ENCODE data around the gene RPL6.
A peak's percentile ranks its signal among the peaks of the same experiment; 100 is the strongest.
"Not testable (repeated sequence)": the region's sequence is repeated elsewhere in the genome, so short reads cannot be mapped to it uniquely, and the experiment has no call there.

The RPL6 gene

DNA sequence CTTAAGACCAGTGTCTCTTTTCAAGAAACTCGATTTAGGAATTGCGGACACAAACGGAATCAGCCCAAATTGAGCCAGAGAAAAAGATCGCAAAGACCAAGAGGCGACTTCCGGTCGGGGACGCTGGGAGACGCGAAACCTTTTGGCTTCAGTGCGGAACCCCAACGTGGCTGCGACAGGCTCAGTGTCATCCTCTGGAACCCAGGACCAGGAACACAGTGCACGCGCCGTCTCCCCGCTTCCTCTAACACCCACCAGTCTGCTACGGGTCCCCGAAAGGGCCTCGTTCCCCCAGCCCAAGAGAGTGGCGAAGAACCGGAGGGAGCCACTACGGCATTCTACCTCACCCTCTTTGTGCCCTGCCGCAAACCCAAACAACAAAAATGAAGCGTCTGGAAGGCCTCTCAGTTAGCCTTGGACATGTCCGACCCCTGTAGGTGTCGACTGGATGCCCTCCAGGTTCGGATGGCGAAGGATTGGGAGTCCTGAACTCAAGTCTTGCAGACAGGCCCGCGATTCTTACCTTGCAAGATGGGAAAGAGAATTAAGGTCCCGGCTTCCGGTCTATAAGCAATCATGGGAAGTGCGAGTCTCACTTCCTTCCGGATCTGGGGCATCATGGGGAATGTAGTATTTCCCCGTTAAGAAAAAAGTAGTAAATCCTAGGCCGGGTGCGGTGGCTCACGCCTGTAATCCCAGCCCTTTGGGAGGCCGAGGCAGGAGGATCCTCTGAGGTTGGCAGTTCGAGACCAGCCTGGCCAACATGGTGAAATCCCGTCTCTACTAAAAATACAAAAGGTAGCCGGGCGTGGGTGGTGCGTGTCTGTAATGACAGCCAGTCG lies at the start of gene RPL6:
Gene RPL6 (minus strand): TSS at position 542 of the 842 bp plus-strand sequence. CDS start 949 bp downstream, outside the sequence.
- DNase-seq (ENCODE audit: low read depth) = peak; percentile 67

DNA sequence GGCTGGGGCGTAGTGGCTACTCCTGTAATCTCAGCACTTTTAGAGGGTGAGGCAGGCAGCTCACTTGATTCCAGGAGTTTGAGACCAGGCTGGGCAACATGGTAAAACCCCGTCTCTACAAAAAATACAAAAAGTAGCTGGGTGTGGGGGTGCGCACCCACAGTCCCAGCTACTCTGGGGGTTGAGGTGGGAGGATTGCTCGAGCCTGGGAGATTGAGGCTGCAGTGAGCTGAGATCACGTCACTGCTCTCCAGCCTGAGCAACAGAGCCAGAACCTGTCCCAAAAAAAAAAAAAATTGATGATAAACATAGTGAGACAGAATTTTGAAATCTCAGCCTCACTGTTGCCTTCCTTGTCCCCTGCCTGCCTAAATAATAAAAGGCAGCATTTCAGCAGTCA lies 49.3 kb upstream of the RPL6 start:
- no peak for DNase-seq (ENCODE audit: low read depth)

DNA sequence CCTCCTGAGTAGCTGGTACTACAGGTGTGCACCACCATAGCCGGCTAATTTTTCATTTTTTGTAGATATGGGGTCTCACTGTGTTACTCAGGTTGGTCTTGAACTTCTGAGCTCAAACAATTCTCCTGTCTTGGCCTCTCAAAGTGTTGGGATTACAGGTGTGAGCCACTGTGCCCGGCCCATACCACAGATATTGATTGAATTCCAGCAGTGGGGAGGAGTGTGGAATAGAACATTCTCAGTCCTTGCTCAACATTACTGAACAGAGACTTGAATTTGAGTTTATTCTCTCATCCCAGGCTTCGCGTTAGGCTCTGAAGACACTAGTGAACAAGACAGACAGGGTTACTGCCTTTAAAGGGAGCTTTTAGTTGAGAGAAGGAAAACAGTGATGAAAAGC lies 48.9 kb upstream of the RPL6 start:
- DNase-seq (ENCODE audit: low read depth) = no peak

DNA sequence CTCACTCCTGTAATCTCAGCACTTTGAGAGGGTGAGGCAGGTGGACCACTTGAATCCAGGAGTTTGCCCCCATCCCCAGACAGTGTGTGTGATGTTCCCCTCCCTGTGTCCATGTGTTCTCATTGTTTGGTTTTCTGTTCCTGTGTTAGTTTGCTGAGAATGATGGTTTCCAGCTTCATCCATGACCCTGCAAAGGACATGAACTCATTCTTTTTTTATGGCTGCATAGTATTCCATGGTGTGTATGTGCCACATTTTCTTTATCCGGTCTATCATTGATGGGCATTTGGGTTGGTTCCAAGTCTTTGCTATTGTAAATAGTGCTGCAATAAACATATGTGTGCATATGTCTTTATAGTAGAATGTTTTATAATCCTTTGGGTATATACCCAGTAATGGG lies 47.7 kb upstream of the RPL6 start:
- not testable (repeated sequence) for DNase-seq (ENCODE audit: low read depth)

DNA sequence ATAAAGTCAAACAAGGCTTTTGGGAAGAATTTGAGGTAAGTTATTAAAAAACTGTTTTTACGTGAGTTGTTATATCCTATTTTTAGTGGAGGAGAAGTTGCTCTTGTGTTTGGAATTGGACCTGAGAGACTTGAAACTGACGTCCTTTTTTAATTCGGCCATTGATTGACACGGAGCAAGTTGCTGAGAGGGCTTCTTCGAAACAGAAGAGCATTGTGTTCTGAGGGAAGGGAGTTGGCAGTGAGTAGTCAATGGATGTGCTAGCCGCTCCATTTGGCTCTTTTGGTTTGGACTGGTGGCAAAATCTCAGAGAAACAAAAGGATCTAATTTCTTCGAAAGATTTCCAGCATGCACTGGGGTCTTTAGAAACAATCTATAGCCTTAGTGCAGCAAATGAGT lies 46.6 kb upstream of the RPL6 start:
- DNase-seq (ENCODE audit: low read depth) = no peak

DNA sequence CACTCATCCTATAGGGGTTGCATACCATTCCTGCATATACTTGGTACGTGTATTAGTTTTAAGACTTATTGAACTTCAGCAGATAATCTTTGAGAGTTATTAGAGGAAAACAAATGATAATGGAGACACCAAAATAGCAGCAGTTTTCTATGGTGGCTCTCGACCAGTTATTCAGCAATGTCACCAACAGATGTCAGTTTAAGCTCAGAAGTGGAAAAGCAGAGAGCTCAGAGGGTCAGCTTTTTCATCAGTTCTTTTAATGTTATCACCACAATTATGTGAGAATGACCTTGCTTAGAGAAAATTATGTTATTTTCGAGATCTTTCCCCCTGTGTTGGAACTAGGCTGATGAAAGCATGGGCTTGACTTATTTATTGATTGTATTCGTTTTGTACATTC lies 41.3 kb upstream of the RPL6 start:
- no peak for DNase-seq (ENCODE audit: low read depth)

DNA sequence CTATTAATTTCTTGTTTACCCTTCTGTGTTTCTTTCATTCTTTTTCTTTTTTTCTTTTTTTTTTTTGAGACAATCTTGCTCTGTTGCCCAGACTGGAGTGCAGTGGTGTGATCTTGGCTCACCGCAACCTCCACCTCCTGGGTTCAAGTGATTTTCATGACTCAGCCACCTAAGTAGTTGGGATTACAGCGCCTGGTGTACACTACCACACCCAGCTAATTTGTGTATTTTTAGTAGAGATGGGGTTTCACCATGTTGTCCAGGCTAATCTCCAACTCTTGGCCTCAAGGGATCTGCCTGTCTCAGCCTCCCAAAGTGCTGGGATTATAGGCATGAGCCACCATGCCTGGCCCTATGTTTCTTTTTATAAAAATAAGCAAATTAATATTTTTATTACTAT lies 38.8 kb upstream of the RPL6 start:
- not testable (repeated sequence) for DNase-seq (ENCODE audit: low read depth)

DNA sequence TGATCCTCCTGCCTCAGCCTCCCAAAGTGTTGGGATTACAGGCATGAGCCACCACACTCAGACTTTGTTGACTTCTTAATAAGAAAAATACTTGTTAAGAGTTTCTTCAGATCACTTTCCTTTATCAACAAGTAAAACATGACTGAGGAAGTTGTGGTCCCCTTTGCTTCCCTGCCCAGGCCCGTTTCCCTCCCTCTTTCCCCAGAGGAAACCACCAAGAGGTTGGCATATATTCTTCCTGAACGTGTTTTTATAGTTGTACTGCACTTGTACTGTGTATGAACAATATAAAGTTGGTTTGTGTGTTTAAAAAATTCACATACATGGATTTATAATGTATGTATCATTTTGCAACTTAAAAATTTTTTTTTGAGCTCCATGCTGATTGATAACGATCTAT lies 37.7 kb upstream of the RPL6 start:
- DNase-seq (ENCODE audit: low read depth) = no peak

DNA sequence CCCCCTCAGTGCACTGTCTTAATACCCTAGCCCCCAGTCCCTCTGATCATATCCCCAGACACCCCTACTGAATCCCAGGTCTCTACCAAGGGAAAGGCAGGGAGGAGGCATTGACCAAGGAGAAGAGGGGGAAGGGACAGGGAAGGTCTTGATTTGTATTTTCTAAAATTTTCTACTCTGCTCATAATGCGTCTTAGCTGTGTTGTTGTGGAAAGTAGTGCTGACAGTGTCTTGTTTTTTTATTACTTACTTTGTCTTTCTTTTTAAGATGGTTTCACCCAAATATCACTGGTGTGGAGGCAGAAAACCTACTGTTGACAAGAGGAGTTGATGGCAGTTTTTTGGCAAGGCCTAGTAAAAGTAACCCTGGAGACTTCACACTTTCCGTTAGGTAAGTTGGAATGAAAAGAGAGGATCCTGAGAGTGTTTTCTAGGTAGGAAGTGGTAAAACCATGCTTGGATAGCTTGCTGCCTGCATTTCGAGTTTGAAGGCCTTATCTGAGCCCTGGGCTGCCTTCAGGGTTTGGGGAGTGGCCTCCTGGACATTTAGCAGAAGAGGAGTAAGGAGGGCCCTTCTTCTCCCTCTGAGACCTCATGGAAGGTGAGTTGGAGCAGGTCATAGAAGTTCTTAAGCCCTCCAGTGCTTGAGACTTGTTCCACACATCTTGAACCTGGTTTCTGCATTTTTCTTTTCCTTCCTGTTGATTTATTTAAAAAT lies 36.8 kb upstream of the RPL6 start:
- DNase-seq (ENCODE audit: low read depth) = no peak

DNA sequence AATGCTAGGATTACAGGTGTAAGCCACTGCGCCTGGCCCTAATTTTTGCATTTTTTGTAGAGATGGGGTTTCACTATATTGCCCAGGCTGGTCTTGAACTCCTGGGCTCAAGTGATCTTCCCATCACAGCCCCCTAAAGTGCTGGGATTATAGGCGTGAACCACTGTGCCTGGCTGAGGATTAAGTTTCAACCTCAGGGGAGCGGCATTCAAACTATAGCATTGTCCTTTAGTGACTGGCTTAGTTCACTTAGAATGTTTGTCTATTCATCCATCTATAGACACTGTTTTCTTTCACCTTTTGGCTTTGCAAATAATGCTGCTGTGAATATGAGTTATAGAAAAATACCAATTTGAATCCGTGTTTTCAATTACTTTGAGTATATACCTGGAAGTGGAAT lies 34.5 kb upstream of the RPL6 start:
- no peak for DNase-seq (ENCODE audit: low read depth)

DNA sequence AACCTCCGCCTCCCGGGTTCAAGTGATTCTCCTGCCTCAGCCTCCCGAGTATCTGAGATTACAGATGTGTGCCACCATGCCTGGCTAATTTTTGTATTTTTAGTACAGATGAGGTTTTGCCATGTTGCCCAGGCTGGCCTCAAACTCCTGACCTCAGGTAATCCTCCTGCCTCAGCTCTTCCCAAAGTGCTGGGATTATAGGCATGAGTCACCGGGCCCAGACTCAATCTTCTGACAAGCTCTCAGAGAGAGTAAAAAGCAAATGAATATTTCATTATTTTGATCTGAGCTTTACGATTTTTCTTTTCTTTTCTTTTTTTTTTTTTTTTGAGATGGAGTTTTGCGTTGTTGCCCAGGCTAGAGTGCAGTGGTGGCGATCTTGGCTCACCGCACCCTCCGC lies 31.2 kb upstream of the RPL6 start:
- DNase-seq (ENCODE audit: low read depth) = not testable (repeated sequence)

DNA sequence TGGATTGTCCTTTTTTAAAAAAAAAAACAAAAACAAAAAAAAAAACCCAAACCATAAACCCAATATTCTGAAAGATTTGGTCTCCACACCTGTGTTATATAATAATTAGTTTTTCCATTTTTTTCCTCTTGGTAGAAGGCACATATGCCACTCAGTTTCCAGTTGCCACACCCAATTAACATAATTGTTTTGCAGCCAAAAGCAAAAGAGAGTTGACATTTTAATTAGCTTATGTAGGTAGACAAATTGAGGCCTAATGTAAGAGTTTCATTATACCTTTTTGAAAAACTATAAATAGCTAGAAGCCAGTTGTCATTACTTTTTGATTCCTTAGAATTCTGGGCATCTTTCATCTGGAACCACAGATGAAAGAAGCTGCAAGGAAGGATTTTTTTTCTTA lies 30.4 kb upstream of the RPL6 start:
- DNase-seq (ENCODE audit: low read depth) = no peak

DNA sequence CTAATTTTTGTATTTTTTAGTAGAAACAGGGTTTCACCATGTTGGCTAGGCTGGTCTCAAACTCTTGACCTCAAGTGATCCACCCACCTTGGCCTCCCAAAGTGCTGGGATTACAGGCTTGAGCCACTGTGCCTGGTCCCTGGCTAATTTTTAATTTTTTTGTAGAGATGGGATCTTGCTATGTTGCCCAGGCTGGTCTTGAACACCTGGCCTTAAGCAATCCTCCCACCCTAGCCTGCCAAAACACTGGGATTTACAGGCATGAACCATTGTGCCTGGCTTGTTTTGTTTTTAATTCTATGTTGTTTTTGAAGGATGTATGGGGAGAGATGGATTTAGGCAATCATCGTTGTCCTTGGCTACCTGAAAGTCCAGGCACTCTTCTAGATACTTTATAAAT lies 29.2 kb upstream of the RPL6 start:
- DNase-seq (ENCODE audit: low read depth) = not testable (repeated sequence)

DNA sequence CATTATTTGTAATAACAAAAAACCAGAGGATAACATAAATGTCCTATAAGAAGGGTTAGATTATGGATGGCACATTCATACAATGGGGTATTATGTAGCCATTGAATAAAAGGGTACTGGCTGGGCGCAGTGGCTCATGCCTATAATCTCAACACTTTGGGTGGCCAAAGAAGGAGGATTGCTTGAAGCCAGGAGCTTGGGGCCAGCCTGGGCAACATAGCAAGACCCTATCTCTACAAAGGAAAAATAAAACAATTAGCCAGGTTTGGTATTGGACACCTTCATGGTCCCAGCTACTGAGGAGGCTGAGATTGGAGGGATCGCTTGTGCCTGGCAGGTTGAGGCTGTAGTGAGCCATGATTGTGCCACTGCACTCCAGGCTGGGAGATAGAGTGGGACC lies 24.1 kb upstream of the RPL6 start:
- DNase-seq (ENCODE audit: low read depth) = no peak

DNA sequence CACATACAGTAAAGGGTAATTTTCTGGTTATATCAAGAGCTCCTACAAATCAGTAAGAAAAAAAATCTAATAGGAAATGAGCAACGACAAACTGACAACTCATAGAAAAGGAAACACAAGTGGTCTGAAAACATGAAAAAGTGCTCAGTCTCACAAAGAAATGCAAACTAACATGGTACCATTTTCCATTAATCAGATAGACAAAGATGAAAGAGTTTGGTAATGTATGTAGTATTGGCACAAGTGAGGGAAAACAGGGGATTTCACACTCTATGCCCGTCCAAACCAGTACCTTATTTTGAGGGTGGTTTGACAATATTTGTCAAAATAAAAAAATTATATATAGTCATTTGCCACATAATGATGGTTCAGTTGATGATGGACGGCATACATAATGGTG lies 22.6 kb upstream of the RPL6 start:
- DNase-seq (ENCODE audit: low read depth) = no peak

DNA sequence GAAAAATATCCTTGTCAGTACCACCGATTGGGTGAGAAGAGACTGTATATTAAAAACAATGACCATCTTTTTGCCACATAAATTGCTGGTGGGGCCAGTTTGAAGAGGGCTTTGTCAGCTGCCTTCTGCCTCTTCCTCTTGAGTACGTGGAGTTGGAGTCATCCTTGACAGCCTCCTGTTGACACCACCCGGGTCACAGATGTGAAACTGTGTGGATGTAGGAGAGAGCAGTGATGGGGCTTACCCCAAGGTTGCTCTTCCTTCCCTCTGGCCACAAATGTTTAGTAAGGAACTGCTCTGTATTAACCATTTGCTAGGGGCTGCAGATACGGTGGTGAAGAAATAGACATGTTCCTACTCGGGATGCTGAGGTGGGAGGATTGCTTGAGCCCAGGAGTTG lies 21.5 kb upstream of the RPL6 start:
- no peak for DNase-seq (ENCODE audit: low read depth)

DNA sequence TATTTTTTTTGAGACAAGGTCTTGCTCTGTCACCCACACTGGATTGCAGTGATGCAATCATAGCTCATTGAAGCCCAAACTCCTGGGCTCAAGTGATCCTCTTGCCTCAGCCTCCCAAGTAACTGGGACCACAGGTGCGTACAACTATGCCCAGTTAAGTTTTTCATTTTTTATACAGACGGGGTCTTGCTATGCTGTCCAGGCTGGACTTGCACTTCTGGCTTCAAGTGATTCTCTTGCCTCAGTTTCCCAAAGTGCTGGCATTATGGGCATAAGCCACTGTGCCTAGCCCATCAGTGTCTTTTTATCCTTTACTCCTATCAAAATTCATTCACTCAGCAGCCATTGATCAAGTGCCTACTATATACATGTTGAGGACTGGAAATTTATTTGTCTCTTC lies 18.4 kb upstream of the RPL6 start:
- DNase-seq (ENCODE audit: low read depth) = no peak

DNA sequence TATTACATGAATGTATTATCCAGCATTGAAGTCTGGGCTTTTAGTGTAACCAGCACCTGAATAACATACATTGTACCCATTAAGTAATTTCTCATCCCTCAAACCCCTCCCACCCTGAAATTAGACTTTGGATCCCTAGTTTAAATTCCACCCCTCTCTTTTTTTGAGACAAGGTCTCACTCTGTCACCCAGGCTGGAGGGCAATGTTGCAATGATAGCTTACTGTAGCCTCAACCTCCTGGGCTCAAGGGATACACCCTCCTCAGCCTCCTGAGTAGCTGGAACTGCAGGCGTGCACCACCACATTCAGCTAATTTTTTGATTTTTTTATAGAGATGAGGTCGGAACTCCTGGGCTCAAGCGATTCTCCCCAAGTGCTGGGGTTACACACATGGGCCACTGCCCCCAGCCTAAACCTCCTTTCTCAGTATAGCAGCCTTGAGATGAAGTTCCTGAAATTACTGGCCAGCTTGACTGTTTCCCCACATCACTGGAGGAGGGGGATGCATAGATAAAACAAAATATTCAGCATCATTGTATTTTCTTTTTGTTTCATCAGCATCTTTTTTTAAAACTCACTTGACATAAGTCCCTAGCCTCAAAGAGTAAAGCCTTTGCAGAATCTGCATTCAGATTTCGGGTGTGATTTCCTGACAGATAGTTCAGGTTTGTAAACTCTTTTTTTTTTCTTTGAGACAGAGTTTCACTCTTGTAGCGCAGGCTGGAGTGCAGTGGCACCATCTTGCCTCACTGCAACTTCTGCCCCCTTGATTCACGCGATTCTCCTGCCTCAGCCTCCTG lies 16.4 kb upstream of the RPL6 start:
- no peak for DNase-seq (ENCODE audit: low read depth)

DNA sequence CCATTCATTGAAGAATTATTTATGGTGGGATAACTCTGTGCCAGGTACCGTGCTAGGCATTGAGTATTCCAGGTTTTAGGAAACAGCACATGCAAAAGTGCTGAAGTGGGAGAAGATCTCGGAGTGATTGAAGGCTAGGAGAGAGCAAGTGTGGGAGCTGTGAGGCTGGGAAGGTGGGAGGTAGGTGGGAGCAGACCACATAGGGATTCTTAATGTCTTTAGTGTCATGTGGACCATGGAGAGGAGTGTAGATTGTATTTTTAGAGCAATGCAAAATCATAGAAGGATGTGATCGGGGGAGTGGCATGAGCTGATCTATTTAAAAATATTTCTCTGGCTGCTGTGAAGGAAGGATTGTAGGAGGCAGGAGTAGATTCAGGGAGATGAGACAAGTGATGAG lies 14.7 kb upstream of the RPL6 start:
- DNase-seq (ENCODE audit: low read depth) = no peak

DNA sequence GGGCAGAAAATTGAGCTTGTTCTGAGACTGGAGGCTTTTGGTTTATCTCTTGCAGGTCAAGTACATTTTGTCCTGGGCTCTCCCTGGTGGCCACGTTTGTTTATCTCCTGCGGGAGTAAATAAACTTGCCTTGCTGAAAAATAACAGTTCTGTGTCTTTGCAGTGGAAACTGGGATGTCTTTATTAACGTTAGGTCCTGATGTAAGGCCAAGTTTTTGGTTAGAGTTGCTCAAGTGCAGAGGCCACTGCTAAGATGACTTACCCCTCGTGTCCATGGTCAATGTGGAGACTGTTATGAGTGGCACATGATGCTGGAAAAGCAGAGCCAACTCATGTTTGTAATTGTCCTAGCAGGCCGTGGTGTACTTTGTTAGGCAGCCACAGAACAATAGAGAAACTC lies 13.1 kb upstream of the RPL6 start:
- no peak for DNase-seq (ENCODE audit: low read depth)

DNA sequence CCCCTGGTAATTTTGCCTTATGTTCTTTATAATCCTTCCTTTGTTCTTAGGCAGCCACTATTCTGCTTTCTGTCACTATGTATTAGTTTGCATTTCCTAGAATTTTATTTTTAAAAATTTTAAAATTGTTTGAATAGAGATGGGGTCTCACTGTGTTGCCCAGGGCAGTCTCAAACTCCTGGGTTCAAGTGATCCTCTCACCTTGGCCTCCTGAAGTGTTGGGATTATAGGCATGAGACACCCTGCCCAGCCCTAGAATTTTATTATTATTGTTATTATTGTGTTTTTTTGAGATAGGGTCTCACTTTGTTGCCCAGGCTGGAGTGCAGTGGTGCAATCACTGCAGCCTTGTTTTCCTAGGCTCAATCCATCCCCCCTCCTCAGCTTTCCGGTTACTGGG lies 12.0 kb upstream of the RPL6 start:
- no peak for DNase-seq (ENCODE audit: low read depth)

DNA sequence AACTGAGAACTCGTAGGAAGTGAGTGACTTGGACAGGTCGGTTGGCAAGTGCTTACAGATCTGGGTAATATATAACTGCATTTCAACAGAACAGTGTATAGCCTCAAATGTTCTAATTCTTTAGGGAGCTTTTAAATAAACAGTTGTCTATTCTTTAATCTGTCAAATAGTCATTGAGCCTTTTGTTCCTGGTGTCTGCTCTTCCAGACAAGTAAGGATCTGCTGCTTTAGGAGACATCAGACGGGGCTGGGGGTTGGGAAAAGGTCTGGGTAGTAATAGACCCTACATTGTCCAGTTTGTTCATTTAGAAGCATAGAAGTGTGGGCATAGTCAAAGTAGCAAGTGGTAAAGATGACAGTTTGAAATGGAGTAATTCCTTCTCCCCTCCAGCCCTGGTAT lies 11.3 kb upstream of the RPL6 start:
- DNase-seq (ENCODE audit: low read depth) = no peak
